Mammary epithelial cell (primary cell): ENCODE measurements around the gene RAP2A.

ENCODE experiments used
- EZH2 ChIP-seq: IDR thresholded peaks from 2 replicates; pipeline ENCODE4 v1.6.1; 2012; ENCODE audit warnings: low read length, inconsistent platforms, borderline replicate concordance
- TF ChIP-seq, protein P1 (sequence below), 2 donors: IDR thresholded peaks in 1 of 2; conservative IDR thresholded peaks in 1 of 2; 2 replicates each; pipeline ENCODE4 v1.5.1; 2011 to 2012; ENCODE audit warnings: inconsistent platforms in 2 of 2, low read length in 2 of 2, mild to moderate bottlenecking in 2 of 2, control low read depth in 1 of 2, low read depth in 1 of 2; ENCODE audit not compliant: insufficient read depth in 1 of 2; ENCODE audit errors: extremely low read depth in 1 of 2

DNA sequence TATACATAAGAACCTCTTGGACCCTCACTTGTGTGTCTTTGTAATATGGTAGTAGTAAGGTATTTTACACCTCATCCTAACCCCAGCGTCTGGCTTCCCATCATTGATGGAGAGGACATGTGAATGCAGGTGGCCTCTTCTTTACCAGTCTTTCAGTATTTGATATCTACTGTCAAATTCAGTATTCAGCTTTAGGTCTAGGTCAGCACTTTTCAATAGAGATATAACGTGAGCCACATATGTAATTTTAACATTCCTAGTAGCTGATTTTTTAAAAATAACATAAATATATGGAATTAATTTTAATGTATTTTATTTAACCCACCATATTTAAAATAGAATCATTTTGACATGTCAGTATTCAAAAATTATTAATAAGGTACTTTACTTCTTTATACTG, 2.9 kb downstream of the RAP2A start:
- TF ChIP-seq, protein P1, sequence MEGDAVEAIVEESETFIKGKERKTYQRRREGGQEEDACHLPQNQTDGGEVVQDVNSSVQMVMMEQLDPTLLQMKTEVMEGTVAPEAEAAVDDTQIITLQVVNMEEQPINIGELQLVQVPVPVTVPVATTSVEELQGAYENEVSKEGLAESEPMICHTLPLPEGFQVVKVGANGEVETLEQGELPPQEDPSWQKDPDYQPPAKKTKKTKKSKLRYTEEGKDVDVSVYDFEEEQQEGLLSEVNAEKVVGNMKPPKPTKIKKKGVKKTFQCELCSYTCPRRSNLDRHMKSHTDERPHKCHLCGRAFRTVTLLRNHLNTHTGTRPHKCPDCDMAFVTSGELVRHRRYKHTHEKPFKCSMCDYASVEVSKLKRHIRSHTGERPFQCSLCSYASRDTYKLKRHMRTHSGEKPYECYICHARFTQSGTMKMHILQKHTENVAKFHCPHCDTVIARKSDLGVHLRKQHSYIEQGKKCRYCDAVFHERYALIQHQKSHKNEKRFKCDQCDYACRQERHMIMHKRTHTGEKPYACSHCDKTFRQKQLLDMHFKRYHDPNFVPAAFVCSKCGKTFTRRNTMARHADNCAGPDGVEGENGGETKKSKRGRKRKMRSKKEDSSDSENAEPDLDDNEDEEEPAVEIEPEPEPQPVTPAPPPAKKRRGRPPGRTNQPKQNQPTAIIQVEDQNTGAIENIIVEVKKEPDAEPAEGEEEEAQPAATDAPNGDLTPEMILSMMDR (conservative IDR thresholded peaks at IDR 0.05 in 1 of 2, IDR thresholded peaks at IDR 0.05 in 1 of 2; ENCODE audit: extremely low read depth in 1 of 2, insufficient read depth in 1 of 2, low read depth in 1 of 2, low read length in 2 of 2), result no peak
- no peak for TF ChIP-seq EZH2
